ENCODE results near the gene INO80C. TPM values are rescaled to one million over a fixed set of nuclear protein-coding genes. Genes with fewer than 3 reads are reported as not detected.

INO80C gene
- total and polyA plus RNA-seq, 7 donors: 3.7 to 44.9 (median 25.5) TPM

GRCh38 chr18:35466815-35467623 lies 30.7 kb downstream of the INO80C start:
- intact Hi-C loops (cut with DNase I): no loop called here
- 74 to 88% methylated on average over 11 of the region's 11 CpGs for WGBS, 2 donors
- Histone ChIP-seq H3K27ac (peak overlapping the region in 1 of 4 donors; percentile 55), H3K36me3 (no peaks in the 10 kb centered on the region), H3K4me3 (no peak overlapping the region), H3K27me3 (no peaks in the 10 kb centered on the region), H3K4me1 (peaks cover 0 to 39% (median 8%) of the 10 kb centered on the region in 4 donors), H3K9me3 (no peaks in the 10 kb centered on the region)
- no peak for DNase-seq
- no peak for TF ChIP-seq POLR2AphosphoS5 (IDR thresholded peaks at IDR 0.05)
- TF ChIP-seq CTCF (IDR thresholded peaks at IDR 0.05): no peak

- Histone ChIP-seq H3K27ac (no peak overlapping the region), H3K27me3 (no peaks in the 10 kb centered on the region), H3K4me1 (peaks cover 0 to 45% (median 12%) of the 10 kb centered on the region in 4 donors), H3K36me3 (no peaks in the 10 kb centered on the region), H3K4me3 (no peak overlapping the region), H3K9me3 (no peaks in the 10 kb centered on the region)
- DNase-seq: no peak
- TF ChIP-seq POLR2AphosphoS5 (IDR thresholded peaks at IDR 0.05) (no peak), POLR2A (IDR thresholded peaks at IDR 0.05) (no peak), CTCF (IDR thresholded peaks at IDR 0.05) (no peak), EP300 (IDR thresholded peaks at IDR 0.05) (no peak)
- 81 to 92% methylated on average over 6 of the region's 6 CpGs for WGBS, 2 donors
- intact Hi-C loops (cut with DNase I): no loop called here
Measured at GRCh38 chr18:35466334-35466733, 31.4 kb downstream of the INO80C start.

GRCh38 chr18:35465329-35465728 lies 32.4 kb downstream of the INO80C start:
- H3K4me3 ChIP-seq: no peak overlapping the region
- DNase-seq: no peak
- 97 to 98% methylated on average over 1 of the region's 1 CpG for WGBS, 2 donors
- H3K27me3 ChIP-seq: no peaks in the 10 kb centered on the region
- H3K27ac ChIP-seq: no peak overlapping the region
- intact Hi-C loops (cut with DNase I): no loop called here
- peaks cover 0 to 52% (median 20%) of the 10 kb centered on the region in 4 donors for H3K4me1 ChIP-seq
- no peak for TF ChIP-seq POLR2AphosphoS5 (IDR thresholded peaks at IDR 0.05)
- no peak for TF ChIP-seq POLR2A (IDR thresholded peaks at IDR 0.05)
- no peak for TF ChIP-seq CTCF (IDR thresholded peaks at IDR 0.05)
- no peak for TF ChIP-seq EP300 (IDR thresholded peaks at IDR 0.05)
- H3K36me3 ChIP-seq: no peaks in the 10 kb centered on the region
- no peaks in the 10 kb centered on the region for H3K9me3 ChIP-seq

GRCh38 chr18:35464831-35465279 lies 32.9 kb downstream of the INO80C start:
- intact Hi-C loops (cut with DNase I): no loop called here
- H3K27me3 ChIP-seq: no peaks in the 10 kb centered on the region
- H3K4me3 ChIP-seq: no peak overlapping the region
- no peak for DNase-seq
- H3K9me3 ChIP-seq: no peaks in the 10 kb centered on the region
- 68 to 87% methylated on average over 2 of the region's 2 CpGs for WGBS, 2 donors
- H3K4me1 ChIP-seq: peaks cover 0 to 47% (median 20%) of the 10 kb centered on the region in 4 donors
- H3K27ac ChIP-seq: no peak overlapping the region
- no peaks in the 10 kb centered on the region for H3K36me3 ChIP-seq
- no peak for TF ChIP-seq POLR2A (IDR thresholded peaks at IDR 0.05)
- no peak for TF ChIP-seq POLR2AphosphoS5 (IDR thresholded peaks at IDR 0.05)
- no peak for TF ChIP-seq EP300 (IDR thresholded peaks at IDR 0.05)

DNA sequence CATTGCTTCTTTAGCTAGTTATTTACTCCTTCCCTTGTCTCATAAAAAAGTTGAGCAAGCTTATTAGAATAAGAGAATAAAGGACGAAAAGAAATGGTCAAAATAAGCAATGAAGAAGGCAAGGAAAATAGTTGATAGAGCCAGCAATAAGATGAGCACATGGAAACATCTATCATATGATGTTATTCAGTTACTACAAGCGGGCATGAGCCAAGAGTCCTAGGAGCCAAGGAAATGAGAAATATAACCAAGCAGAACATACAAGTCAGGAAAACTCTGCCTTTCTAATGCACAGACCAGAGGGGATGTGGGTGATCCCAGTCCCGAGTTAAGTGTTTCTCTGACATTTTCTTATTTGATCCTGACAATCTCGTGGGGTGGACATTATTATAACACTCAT lies 33.9 kb downstream of the INO80C start:
- H3K4me1 ChIP-seq: peaks cover 0 to 50% (median 22%) of the 10 kb centered on the region in 4 donors
- peak overlapping the region in 2 of 4 donors; percentile 67 to 70 for H3K27ac ChIP-seq
- intact Hi-C loops (cut with DNase I): no loop called here

More for the DNA sequence above, 33.9 kb downstream of the INO80C start:
- WGBS, 2 donors: 89 to 91% methylated on average over 4 of the region's 4 CpGs
- TF ChIP-seq POLR2A (IDR thresholded peaks at IDR 0.05) (no peak), CTCF (IDR thresholded peaks at IDR 0.05) (no peak), EP300 (IDR thresholded peaks at IDR 0.05) (no peak), POLR2AphosphoS5 (IDR thresholded peaks at IDR 0.05) (no peak)
- no peak for DNase-seq
- H3K36me3 ChIP-seq: no peaks in the 10 kb centered on the region
- no peaks in the 10 kb centered on the region for H3K27me3 ChIP-seq
- H3K9me3 ChIP-seq: no peaks in the 10 kb centered on the region
- no peak overlapping the region for H3K4me3 ChIP-seq

All from sigmoid colon (tissue), 7 donors.